GM18499 (cell line): ENCODE results near the gene KIF21B.
"Not testable (repeated sequence)": the region's sequence is repeated elsewhere in the genome, so short reads cannot be mapped to it uniquely, and the experiment has no call there.

Experiments used
- ATAC-seq: cut with Tn5 transposase; IDR thresholded peaks from one replicate; pipeline ENCODE4 v1.9.1; 2021; ENCODE audit warnings: moderate number of reproducible peaks; ENCODE audit not compliant: insufficient read depth, unreplicated experiment

KIF21B gene

GRCh38 chr1:200960236-200960947, 63.1 kb downstream of the KIF21B start:
- ATAC-seq = no peak

- ATAC-seq = no peak
Measured at GRCh38 chr1:200959411-200959921, 64.0 kb downstream of the KIF21B start.

GRCh38 chr1:200958597-200958996, 64.9 kb downstream of the KIF21B start:
- ATAC-seq = no peak

DNA sequence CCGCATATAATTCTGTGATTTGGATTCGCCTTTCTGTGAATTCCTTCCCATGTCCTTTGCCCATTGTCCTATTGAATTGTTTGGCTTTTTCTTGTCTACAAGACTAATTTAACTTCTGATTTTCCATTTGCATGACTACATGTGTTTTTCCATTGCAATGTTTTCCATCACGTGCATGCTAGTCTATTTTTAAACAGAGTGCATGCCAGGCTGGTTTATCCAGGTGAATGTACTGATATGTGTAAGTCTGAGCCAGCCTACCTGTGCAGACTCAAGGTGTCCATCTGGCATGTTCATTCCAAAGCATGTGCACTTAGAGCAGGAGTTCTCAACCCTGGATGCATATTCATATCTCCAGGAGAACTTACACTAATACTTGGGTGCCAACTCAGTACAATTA, 69.1 kb downstream of the KIF21B start:
- ATAC-seq = no peak

DNA sequence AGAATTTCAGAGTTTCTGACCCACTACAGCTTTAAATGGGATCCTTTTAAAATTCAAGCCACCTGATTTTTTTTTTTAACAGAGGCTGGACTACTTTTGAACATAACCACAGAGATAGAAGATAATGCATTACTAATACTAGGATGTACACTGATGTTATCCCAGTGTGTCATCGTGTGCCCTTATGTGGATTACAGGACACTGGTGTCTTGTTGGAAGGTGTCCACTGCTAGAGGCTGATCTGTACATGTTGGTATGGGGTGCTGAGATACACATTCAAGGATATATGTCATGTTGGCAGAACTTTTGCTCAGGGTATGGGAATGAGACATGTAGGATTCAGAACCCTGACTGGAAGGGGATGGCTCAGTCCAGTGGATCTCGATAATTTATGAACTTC, 72.5 kb downstream of the KIF21B start:
- no peak for ATAC-seq

DNA sequence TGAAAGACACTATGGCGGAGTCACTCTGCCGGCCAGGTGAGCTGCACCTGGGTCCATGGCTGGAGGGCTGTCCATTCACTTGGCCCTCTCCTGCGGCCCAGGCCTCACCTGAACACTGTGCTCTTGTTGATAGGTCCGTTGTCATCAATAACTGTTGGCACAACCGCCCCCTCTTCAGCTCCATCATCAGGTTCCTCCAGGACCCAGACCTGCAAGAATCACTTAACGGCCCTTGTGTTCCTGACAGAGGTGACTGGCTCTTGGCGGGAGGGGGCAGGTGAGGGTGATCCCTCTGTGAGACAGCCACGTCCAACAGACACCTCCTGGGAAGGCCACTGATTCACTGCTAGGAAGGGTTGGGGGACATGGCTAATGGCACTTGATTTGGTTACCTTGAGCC, 73.9 kb downstream of the KIF21B start:
- no peak for ATAC-seq

DNA sequence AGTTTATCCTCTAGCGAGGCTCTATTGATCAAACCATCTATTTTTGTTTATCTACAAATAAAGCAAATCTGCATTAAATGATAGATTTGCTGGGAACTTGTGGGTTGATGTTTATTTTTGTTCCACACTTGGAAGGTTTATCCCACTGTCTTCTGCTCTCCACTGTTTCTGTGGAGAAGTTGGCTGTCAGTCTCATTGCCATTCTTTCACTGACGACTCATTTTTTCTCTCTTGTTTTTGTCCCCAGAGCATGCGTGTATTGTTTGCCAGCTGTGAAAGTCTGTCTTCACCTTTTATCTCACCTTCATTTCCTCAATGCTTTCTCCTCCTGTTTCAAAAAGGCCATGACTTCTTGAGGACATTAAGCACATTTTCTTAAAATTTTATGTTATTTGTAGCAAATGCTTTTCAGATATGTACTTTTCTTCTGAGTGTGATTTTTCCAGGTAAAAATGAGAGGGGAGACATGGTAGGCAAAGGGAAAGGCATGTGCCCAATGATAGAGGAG, 76.4 kb downstream of the KIF21B start:
- ATAC-seq = no peak

DNA sequence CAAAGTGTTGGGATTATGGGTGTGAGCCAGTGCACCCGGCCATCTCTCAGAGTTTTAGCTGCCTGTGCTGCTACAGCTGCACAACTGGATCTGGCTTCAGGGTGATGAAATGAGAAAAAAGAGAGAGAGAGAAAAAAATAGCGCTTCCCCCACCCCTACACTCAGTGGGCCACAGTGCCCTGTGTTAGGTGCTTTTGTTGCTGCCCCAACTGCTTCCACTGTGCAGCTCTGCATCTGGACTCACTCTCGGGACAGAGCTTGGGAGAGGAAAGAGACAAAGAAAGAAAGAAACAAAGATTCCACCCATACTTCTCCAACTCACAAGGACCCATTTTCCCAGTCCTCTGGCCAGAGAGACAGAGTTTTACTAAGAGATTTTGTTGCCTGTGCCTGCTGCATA, 78.4 kb downstream of the KIF21B start:
- ATAC-seq = no peak

- no peak for ATAC-seq
Measured at GRCh38 chr1:200938955-200939354, 84.6 kb downstream of the KIF21B start.

- not testable (repeated sequence) for ATAC-seq
Measured at GRCh38 chr1:200935286-200935962, 88.1 kb downstream of the KIF21B start.

DNA sequence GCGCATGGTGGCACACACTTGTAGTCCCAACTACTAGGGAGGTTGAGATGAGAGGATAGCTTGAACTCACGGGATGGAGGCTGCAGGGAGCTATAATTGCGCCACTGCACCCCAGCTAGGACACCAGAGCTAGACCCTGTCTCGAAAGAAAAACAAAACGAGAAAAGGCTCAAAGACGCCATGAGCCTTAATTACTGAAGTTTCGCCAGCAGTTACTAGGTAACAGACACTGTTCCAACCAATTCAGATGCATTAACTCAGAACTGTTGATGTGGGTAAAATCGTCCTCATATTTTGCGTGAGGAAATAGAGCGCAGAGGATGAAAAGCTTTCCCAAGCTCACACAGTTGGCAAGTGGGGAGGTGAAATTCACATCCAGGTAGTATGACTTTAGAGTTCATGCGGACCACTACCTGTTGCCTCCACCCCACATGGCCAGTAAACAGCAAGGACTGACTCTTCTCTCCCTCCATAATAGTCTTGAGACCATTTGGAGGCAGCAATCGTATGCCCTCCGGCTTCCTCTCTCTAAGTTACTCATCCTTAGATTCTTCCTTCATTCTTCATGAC, 88.8 kb downstream of the KIF21B start:
- ATAC-seq = no peak

GRCh38 chr1:200931776-200932175, 91.7 kb downstream of the KIF21B start:
- ATAC-seq = no peak

GRCh38 chr1:200930285-200930684, 93.2 kb downstream of the KIF21B start:
- not testable (repeated sequence) for ATAC-seq

DNA sequence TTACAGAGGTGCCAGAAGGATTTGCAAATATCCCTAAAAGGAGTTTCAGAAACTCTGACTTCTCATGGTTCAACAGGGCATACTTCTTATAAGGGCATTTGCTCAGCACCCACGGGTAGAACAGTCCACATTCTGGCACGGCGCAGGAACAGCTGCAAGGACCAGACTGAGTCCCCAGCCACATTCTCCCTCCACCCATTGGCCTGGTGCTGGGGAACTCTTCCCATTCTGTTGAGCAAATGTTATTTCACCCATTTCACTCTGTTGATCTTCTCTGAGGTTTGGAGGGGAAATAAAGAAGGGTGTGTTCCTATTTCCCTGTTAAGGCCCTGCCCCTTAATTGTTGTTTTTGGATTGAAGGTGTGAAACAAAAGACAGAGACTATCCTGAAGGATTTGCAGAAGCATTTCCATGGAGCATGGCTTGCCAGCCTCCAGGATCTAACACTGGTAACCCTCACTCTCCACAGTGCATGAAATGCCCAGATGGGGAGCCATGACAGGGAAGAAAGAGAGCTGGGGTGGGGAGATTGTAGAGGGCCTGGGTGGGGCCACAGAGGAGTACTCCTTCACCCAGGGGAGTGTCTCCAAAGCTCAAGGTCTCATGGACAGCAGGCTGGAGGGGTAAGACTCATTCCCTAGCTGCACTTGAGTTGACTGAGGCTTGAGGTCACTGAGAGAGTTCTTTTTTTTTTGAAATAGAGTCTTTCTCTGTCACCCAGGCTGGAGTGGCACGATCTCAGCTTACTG, 93.8 kb downstream of the KIF21B start:
- ATAC-seq = no peak

- ATAC-seq = no peak
Measured at GRCh38 chr1:200925831-200926230, 97.7 kb downstream of the KIF21B start.

- no peak for ATAC-seq
Measured at GRCh38 chr1:200923601-200924000, 99.9 kb downstream of the KIF21B start.

- no peak for ATAC-seq
Measured at GRCh38 chr1:200922406-200922805, 101.1 kb downstream of the KIF21B start.

DNA sequence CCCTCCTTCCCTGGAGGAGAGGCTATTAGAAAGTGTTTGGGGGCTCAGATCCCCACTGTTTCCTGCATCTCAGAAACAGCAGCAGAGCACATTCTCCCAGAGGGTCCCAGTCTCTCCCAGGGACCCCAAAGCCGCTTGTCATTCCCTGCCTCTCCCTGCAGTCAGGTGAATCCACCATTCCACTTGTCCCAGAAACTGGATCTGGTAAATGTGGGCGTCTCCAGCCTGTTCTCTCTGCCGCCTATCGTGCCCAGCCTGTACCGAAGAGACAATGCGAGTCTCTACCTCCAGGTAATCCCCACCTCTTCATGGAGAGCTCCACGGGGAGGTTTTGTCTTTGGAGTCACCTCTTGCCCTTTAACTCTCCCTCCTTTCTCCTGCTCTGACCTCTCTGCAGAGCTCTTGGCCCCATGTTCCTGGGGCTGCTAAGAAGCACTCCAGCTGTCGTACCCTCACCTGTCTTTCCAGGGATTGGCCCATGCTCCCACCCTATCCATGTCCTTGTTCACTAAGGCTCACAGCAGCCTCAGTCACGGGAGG, 101.9 kb downstream of the KIF21B start:
- ATAC-seq = no peak
